GM23338 (cell line): ENCODE measurements around the gene BAG5. TPM values are rescaled to one million over a fixed set of nuclear protein-coding genes. Genes with fewer than 3 reads are reported as not detected.

Source experiments
- ATAC-seq: fragments of 200-7000 bp; cut with Tn5 transposase; 3 replicates; pipeline ENCODE4 v1.9.1; 2020
- DNase-seq: peaks from one replicate; pipeline ENCODE4 v3.0.0-alpha.2; 2015; ENCODE audit warnings: low spot score
- H2AFZ ChIP-seq: fragments of 200-600 bp; sonication (generic); 2 replicates; pipeline ENCODE4 v1.8.0; 2016; ENCODE audit warnings: antibody characterized with exemption, mild to moderate bottlenecking, moderate library complexity
- H3F3A ChIP-seq: fragments of 200-600 bp; sonication (generic); replicated peaks from 2 replicates; pipeline ENCODE4 v1.8.0; 2017; ENCODE audit warnings: antibody characterized with exemption, mixed run types, low read depth
- H3K27ac ChIP-seq: fragments of 200-600 bp; sonication (generic); 2 replicates; pipeline ENCODE4 v1.6.1; 2016; ENCODE audit warnings: low read depth
- H3K27me3 ChIP-seq: fragments of 200-600 bp; sonication (generic); 2 replicates; pipeline ENCODE4 v1.8.0; 2016; ENCODE audit warnings: mild to moderate bottlenecking, mixed run types, moderate library complexity; ENCODE audit not compliant: insufficient read depth
- H3K36me3 ChIP-seq: fragments of 200-600 bp; sonication (generic); 2 replicates; pipeline ENCODE4 v1.8.0; 2016; ENCODE audit warnings: mild to moderate bottlenecking; ENCODE audit not compliant: insufficient read depth
- H3K4me1 ChIP-seq: fragments of 200-600 bp; sonication (generic); 2 replicates; pipeline ENCODE4 v1.8.0; 2016; ENCODE audit warnings: mild to moderate bottlenecking, moderate library complexity; ENCODE audit not compliant: insufficient read depth
- H3K4me2 ChIP-seq: fragments of 200-600 bp; sonication (generic); 2 replicates; pipeline ENCODE4 v1.7.1; 2017; ENCODE audit warnings: mixed run types
- H3K4me3 ChIP-seq: fragments of 200-600 bp; sonication (generic); 2 replicates; pipeline ENCODE4 v1.6.1; 2016; ENCODE audit warnings: mixed run types
- H3K79me2 ChIP-seq: fragments of 200-600 bp; sonication (generic); replicated peaks from 2 replicates; pipeline ENCODE4 v1.8.0; 2017; ENCODE audit warnings: mild to moderate bottlenecking; ENCODE audit not compliant: insufficient read depth
- H3K9me2 ChIP-seq: fragments of 200-600 bp; sonication (generic); 2 replicates; pipeline ENCODE4 v1.8.0; 2017; ENCODE audit not compliant: insufficient read depth
- H4K20me1 ChIP-seq: fragments of 200-600 bp; sonication (generic); replicated peaks from 2 replicates; pipeline ENCODE4 v1.8.0; 2017; ENCODE audit warnings: mild to moderate bottlenecking; ENCODE audit not compliant: insufficient read depth
- H3K27ac Mint-ChIP-seq: 2 replicates; pipeline ENCODE4 v1.8.0; 2020; ENCODE audit warnings: inconsistent platforms, mild to moderate bottlenecking, moderate library complexity, mixed read lengths
- H3K27me3 Mint-ChIP-seq: 3 replicates; pipeline ENCODE4 v1.8.0; 2022; ENCODE audit warnings: low read depth, mild to moderate bottlenecking, moderate library complexity, mixed read lengths, inconsistent platforms; ENCODE audit not compliant: insufficient read depth, poor library complexity
- H3K36me3 Mint-ChIP-seq: 3 replicates; pipeline ENCODE4 v1.8.0; 2021; ENCODE audit warnings: low read depth, mild to moderate bottlenecking, inconsistent platforms, moderate library complexity, mixed read lengths
- H3K4me1 Mint-ChIP-seq: 3 replicates; pipeline ENCODE4 v1.8.0; 2020; ENCODE audit warnings: mild to moderate bottlenecking, inconsistent platforms, mixed read lengths
- H3K4me3 Mint-ChIP-seq: 3 replicates; pipeline ENCODE4 v1.8.0; 2021; ENCODE audit warnings: moderate library complexity, mild to moderate bottlenecking, inconsistent platforms, mixed read lengths
- H3K9me3 Mint-ChIP-seq: 3 replicates; pipeline ENCODE4 v1.8.0; 2020; ENCODE audit warnings: moderate library complexity, mild to moderate bottlenecking, inconsistent platforms, mixed read lengths
- CTCF ChIP-seq, 2 experiments: fragments of 200-600 bp in 1 of 2; sonication (generic) in 1 of 2; conservative IDR thresholded peaks; 2 replicates each; pipeline versions ENCODE4 v1.5.1 to v1.6.1; 2016 to 2017; ENCODE audit warnings: antibody characterized with exemption in 2 of 2, low read depth in 2 of 2, mild to moderate bottlenecking in 2 of 2, moderate library complexity in 1 of 2
- ETS1 ChIP-seq: IDR thresholded peaks from 2 replicates; pipeline ENCODE4 v1.6.1; 2016; ENCODE audit warnings: antibody characterized with exemption
- EZH2phosphoT487 ChIP-seq: fragments of 200-600 bp; sonication (generic); IDR thresholded peaks from one replicate; pipeline ENCODE4 v1.8.1; 2018; ENCODE audit warnings: antibody characterized with exemption; ENCODE audit not compliant: unreplicated experiment
- JUNB ChIP-seq: IDR thresholded peaks from one replicate; pipeline ENCODE4 v1.6.1; 2016; ENCODE audit warnings: antibody characterized with exemption; ENCODE audit not compliant: unreplicated experiment
- NANOG ChIP-seq: IDR thresholded peaks from 2 replicates; pipeline ENCODE4 v1.6.1; 2016; ENCODE audit warnings: antibody characterized with exemption, borderline replicate concordance
- POLR2AphosphoS5 ChIP-seq: IDR thresholded peaks from 2 replicates; pipeline ENCODE4 v1.6.1; 2016; ENCODE audit warnings: antibody characterized with exemption, low read depth
- ZNF114 ChIP-seq: fragments of 250-450 bp; sonication (Bioruptor Pico); IDR thresholded peaks from 2 replicates; pipeline ENCODE4 v1.5.0; 2020; ENCODE audit warnings: mild to moderate bottlenecking, moderate library complexity
- ZNF331 ChIP-seq: fragments of 250-450 bp; sonication (Bioruptor Pico); IDR thresholded peaks from 2 replicates; pipeline ENCODE4 v1.5.0; 2020; ENCODE audit warnings: low read depth, mild to moderate bottlenecking, moderate library complexity
- ZNF462 ChIP-seq: fragments of 250-450 bp; sonication (Bioruptor Pico); IDR thresholded peaks from 2 replicates; pipeline ENCODE4 v1.5.0; 2020; ENCODE audit warnings: mild to moderate bottlenecking, moderate library complexity
- polyA plus RNA-seq: library from polyadenylated mRNA; unstranded; fragments of >200 nt; fragmentation: Nextera tagmentation; extraction: Ambion mirVana; gene quantifications from 2 replicates; pipeline ENCODE4 v1.2.1, GENCODE V29; 2016
- small RNA-seq: library from RNA; depleted of rRNA; stranded (forward); fragments of <200 nt; gene quantifications from one replicate; pipeline ENCODE3, GENCODE V24; 2014; ENCODE audit warnings: low replicate concordance
- total RNA-seq: library from RNA; depleted of rRNA; stranded (reverse); fragments of >200 nt; shearing (Covaris generic); gene quantifications from 2 replicates; pipeline ENCODE4 v1.2.3, GENCODE V29; 2014; rRNA removed

The BAG5 gene
- total and polyA plus RNA-seq, 2 experiments from 2014 or later: 21.1 to 29.2 TPM

- H3K36me3 ChIP-seq: peaks cover 11% of the 10 kb centered on the region
- H3K4me3 ChIP-seq: no peak overlapping the region
- no peaks in the 10 kb centered on the region for H3K27me3 ChIP-seq
- Mint-ChIP-seq H3K4me3 (no peak overlapping the region), H3K4me1 (no peaks in the 10 kb centered on the region; the same call in 2 of the 3 replicates), H3K9me3 (no peaks in the 10 kb centered on the region), H3K27me3 (peaks cover 14% of the 10 kb centered on the region), H3K36me3 (peaks cover 49% of the 10 kb centered on the region), H3K27ac (0 out of 2 replicates have a peak overlapping the region, but pooled peaks have one; percentile 9)
- no peak for ATAC-seq
- no peak for DNase-seq
- no peak overlapping the region for H3K4me2 ChIP-seq
- no peak overlapping the region for H2AFZ ChIP-seq
- H3K4me1 ChIP-seq: no peaks in the 10 kb centered on the region
- TF ChIP-seq ZNF114 (CRISPR knock-in tag): no peak
- TF ChIP-seq ZNF331: no peak
- no peak for TF ChIP-seq NANOG
- TF ChIP-seq POLR2AphosphoS5: no peak
- no peak for TF ChIP-seq ZNF462 (CRISPR knock-in tag)
- TF ChIP-seq ETS1: no peak
- no peak for TF ChIP-seq JUNB
- peak in 1 of 2 experiments; percentile 25; a peak in 1 of 4 replicates for TF ChIP-seq CTCF (conservative IDR thresholded peaks at IDR 0.05; ENCODE audit: low read depth in 2 of 2)
- TF ChIP-seq EZH2phosphoT487: no peak
- H3K79me2 ChIP-seq: no peaks in the 10 kb centered on the region
- no peaks in the 10 kb centered on the region for H3K9me2 ChIP-seq
- no peaks in the 10 kb centered on the region; the same call in 1 of the 2 replicates for H4K20me1 ChIP-seq
- H3K27ac ChIP-seq: no peak overlapping the region
- peaks cover 8% of the 10 kb centered on the region; the same call in 1 of the 2 replicates for H3F3A ChIP-seq
These were observed 54.7 kb downstream of the BAG5 start for GRCh38 chr14:103507751-103508150.

Small RNAs within 50 kb of the gene (small RNA-seq; reads per million reads assigned to genes)
- gene RNU4-68P: 1.0 reads per million, percentile 62 among the genes with 10 or more reads in this experiment
- gene RNU7-160P: not detected

Other genes starting within 250 kb of the BAG5 start
- gene EIF5, start 228.4 kb downstream of the BAG5 start, total RNA-seq: 177 and 194 TPM in 2 replicates
- 476 and 634 TPM in 2 replicates for gene EIF5, start 228.4 kb downstream of the BAG5 start, polyA plus RNA-seq
- gene MARK3, start 177.2 kb downstream of the BAG5 start, total RNA-seq: 69.7 and 75.8 TPM in 2 replicates
- gene MARK3, start 177.2 kb downstream of the BAG5 start, polyA plus RNA-seq: 38.2 and 45.9 TPM in 2 replicates
- gene CKB, start 39.8 kb downstream of the BAG5 start, total RNA-seq: 504 and 604 TPM in 2 replicates
- gene CKB, start 39.8 kb downstream of the BAG5 start, polyA plus RNA-seq: 846 and 852 TPM in 2 replicates
- gene TRMT61A, start 33.5 kb downstream of the BAG5 start, total RNA-seq: 22.0 and 28.2 TPM in 2 replicates
- 13.2 and 13.4 TPM in 2 replicates for gene TRMT61A, start 33.5 kb downstream of the BAG5 start, polyA plus RNA-seq
- gene COA8, start 303 bp upstream of the BAG5 start, total RNA-seq: 61.3 and 82.6 TPM in 2 replicates
- 129 and 130 TPM in 2 replicates for gene COA8, start 303 bp upstream of the BAG5 start, polyA plus RNA-seq
- 250 and 308 TPM in 2 replicates for gene KLC1, start 66.6 kb upstream of the BAG5 start, total RNA-seq
- gene KLC1, start 66.6 kb upstream of the BAG5 start, polyA plus RNA-seq: 159 and 165 TPM in 2 replicates
- gene XRCC3, start 152.8 kb upstream of the BAG5 start, total RNA-seq: 52.2 and 72.9 TPM in 2 replicates
- gene XRCC3, start 152.8 kb upstream of the BAG5 start, polyA plus RNA-seq: 16.6 and 20.4 TPM in 2 replicates
- 89.6 and 116 TPM in 2 replicates for gene ZFYVE21, start 153.2 kb upstream of the BAG5 start, total RNA-seq
- gene ZFYVE21, start 153.2 kb upstream of the BAG5 start, polyA plus RNA-seq: 79.4 and 88.0 TPM in 2 replicates